ENCODE data around the gene CDC5L. TPM values are rescaled to one million over a fixed set of nuclear protein-coding genes. Genes with fewer than 3 reads are reported as not detected.

CDC5L gene
- total RNA-seq, 1 experiment from 2014 or later, result 34.7 TPM

GRCh38 chr6:44373787-44374186 lies 13.7 kb upstream of the CDC5L start:
- no peak for DNase-seq (ENCODE audit: low spot score)

- DNase-seq (ENCODE audit: low spot score), result no peak
These were observed 12.4 kb upstream of the CDC5L start for GRCh38 chr6:44375071-44375470.

GRCh38 chr6:44377484-44377883 lies 10.0 kb upstream of the CDC5L start:
- no peak for DNase-seq (ENCODE audit: low spot score)

GRCh38 chr6:44377971-44378370 lies 9.5 kb upstream of the CDC5L start:
- DNase-seq (ENCODE audit: low spot score), result no peak

- no peak for DNase-seq (ENCODE audit: low spot score)
These were observed 5.8 kb upstream of the CDC5L start for GRCh38 chr6:44381739-44382138.

- DNase-seq (ENCODE audit: low spot score), result peak; percentile 60
These were observed 1.1 kb upstream of the CDC5L start for GRCh38 chr6:44386364-44386928.

- DNase-seq (ENCODE audit: low spot score), result peak; percentile 21
These were observed 569 bp upstream of the CDC5L start for GRCh38 chr6:44386929-44387345.

GRCh38 chr6:44388135-44388487 lies 605 bp downstream of the CDC5L start:
- no peak for DNase-seq (ENCODE audit: low spot score)

- DNase-seq (ENCODE audit: low spot score), result no peak
These were observed 1.4 kb downstream of the CDC5L start for GRCh38 chr6:44388887-44389286.

- DNase-seq (ENCODE audit: low spot score), result no peak
These were observed 2.7 kb downstream of the CDC5L start for GRCh38 chr6:44390158-44390683.

GRCh38 chr6:44395501-44395900 lies 8.0 kb downstream of the CDC5L start:
- no peak for DNase-seq (ENCODE audit: low spot score)

GRCh38 chr6:44396968-44397367 lies 9.5 kb downstream of the CDC5L start:
- no peak for DNase-seq (ENCODE audit: low spot score)

GRCh38 chr6:44397424-44398164 lies 10.1 kb downstream of the CDC5L start:
- DNase-seq (ENCODE audit: low spot score), result no peak

GRCh38 chr6:44399991-44400390 lies 12.5 kb downstream of the CDC5L start:
- no peak for DNase-seq (ENCODE audit: low spot score)

- DNase-seq (ENCODE audit: low spot score), result no peak
These were observed 13.1 kb downstream of the CDC5L start for GRCh38 chr6:44400572-44400971.

GRCh38 chr6:44401138-44401537 lies 13.6 kb downstream of the CDC5L start:
- DNase-seq (ENCODE audit: low spot score), result no peak

GRCh38 chr6:44404022-44404714 lies 16.7 kb downstream of the CDC5L start:
- DNase-seq (ENCODE audit: low spot score), result no peak

- DNase-seq (ENCODE audit: low spot score), result no peak
These were observed 17.2 kb downstream of the CDC5L start for GRCh38 chr6:44404715-44405099.

GRCh38 chr6:44407951-44408670 lies 20.6 kb downstream of the CDC5L start:
- DNase-seq (ENCODE audit: low spot score), result no peak

GRCh38 chr6:44409207-44409794 lies 21.8 kb downstream of the CDC5L start:
- no peak for DNase-seq (ENCODE audit: low spot score)

- DNase-seq (ENCODE audit: low spot score), result no peak
These were observed 22.9 kb downstream of the CDC5L start for GRCh38 chr6:44410363-44410762.

- no peak for DNase-seq (ENCODE audit: low spot score)
These were observed 23.6 kb downstream of the CDC5L start for GRCh38 chr6:44411141-44411540.

All from H4 (cell line).